ENCODE data around the gene SERPINB10.
"Not testable (repeated sequence)": the region's sequence is repeated elsewhere in the genome, so short reads cannot be mapped to it uniquely, and the experiment has no call there.

The SERPINB10 gene

GRCh38 chr18:63894106-63894772, 13.5 kb upstream of the SERPINB10 start:
- DNase-seq = no peak

- DNase-seq = no peak
Observed at GRCh38 chr18:63895190-63895589, 12.6 kb upstream of the SERPINB10 start.

- DNase-seq = no peak
Observed at GRCh38 chr18:63897072-63897471, 10.7 kb upstream of the SERPINB10 start.

GRCh38 chr18:63899206-63899605, 8.6 kb upstream of the SERPINB10 start:
- DNase-seq = no peak

GRCh38 chr18:63903851-63904570, 3.7 kb upstream of the SERPINB10 start:
- DNase-seq = no peak

- no peak for DNase-seq
Observed at GRCh38 chr18:63904694-63905093, 3.1 kb upstream of the SERPINB10 start.

GRCh38 chr18:63905361-63905760, 2.4 kb upstream of the SERPINB10 start:
- DNase-seq = no peak

- no peak for DNase-seq
Observed at GRCh38 chr18:63906056-63906455, 1.7 kb upstream of the SERPINB10 start.

- DNase-seq = peak; percentile 25
Observed at GRCh38 chr18:63908858-63909257, 1.1 kb downstream of the SERPINB10 start.

- DNase-seq = peak; percentile 18
Observed at GRCh38 chr18:63909870-63910269, 2.1 kb downstream of the SERPINB10 start.

- DNase-seq = peak; percentile 40
Observed at GRCh38 chr18:63917817-63918216, 10.1 kb downstream of the SERPINB10 start.

GRCh38 chr18:63922049-63922448, 14.3 kb downstream of the SERPINB10 start:
- DNase-seq = peak; percentile 29

GRCh38 chr18:63924551-63924950, 16.8 kb downstream of the SERPINB10 start:
- DNase-seq = no peak

GRCh38 chr18:63928331-63928730, 20.6 kb downstream of the SERPINB10 start:
- DNase-seq = no peak

GRCh38 chr18:63929369-63929768, 21.6 kb downstream of the SERPINB10 start:
- DNase-seq = not testable (repeated sequence)

GRCh38 chr18:63930773-63931354, 23.1 kb downstream of the SERPINB10 start:
- DNase-seq = no peak

GRCh38 chr18:63936156-63936931, 28.6 kb downstream of the SERPINB10 start:
- peak; percentile 92 for DNase-seq

GRCh38 chr18:63936932-63937393, 29.2 kb downstream of the SERPINB10 start:
- no peak for DNase-seq

- DNase-seq = no peak
Observed at GRCh38 chr18:63940008-63940407, 32.2 kb downstream of the SERPINB10 start.

GRCh38 chr18:63940543-63941050, 32.8 kb downstream of the SERPINB10 start:
- not testable (repeated sequence) for DNase-seq

- no peak for DNase-seq
Observed at GRCh38 chr18:63947051-63947790, 39.5 kb downstream of the SERPINB10 start.

- peak; percentile 72 for DNase-seq
Observed at GRCh38 chr18:63949068-63949737, 41.4 kb downstream of the SERPINB10 start, which contains the start of gene HMSD. Gene HMSD (plus strand): TSS chr18:63949301. CDS start chr18:63953456, 4,155 bp downstream.
